Small intestine (tissue), 7 donors: Measurements from ENCODE around the gene PRSS2. TPM values are rescaled to one million over a fixed set of nuclear protein-coding genes. Genes with fewer than 3 reads are reported as not detected.
"Not testable (repeated sequence)": the region's sequence is repeated elsewhere in the genome, so short reads cannot be mapped to it uniquely, and the experiment has no call there.

Experiments
- DNase-seq, 2 donors: peaks; one replicate each; pipeline versions ENCODE4 v3.0.0 to v3.0.0-alpha.2; 2013
- FAIRE-seq: peaks from 2 replicates; lab custom pipeline; 2012; peaks lifted over from hg19 to GRCh38; lab: Jason Lieb, UNC
- H3K27ac ChIP-seq, 3 donors: one replicate each; pipeline ENCODE4 v1.5.1; 2013; ENCODE audit warnings: low read length in 2 of 3, mild to moderate bottlenecking in 2 of 3, control low read depth in 1 of 3, inconsistent platforms in 1 of 3, low read depth in 1 of 3, moderate library complexity in 1 of 3
- H3K27me3 ChIP-seq, 3 donors: one replicate each; pipeline ENCODE4 v1.6.1; 2013; ENCODE audit warnings: low read length in 3 of 3, inconsistent platforms in 1 of 3; ENCODE audit not compliant: control insufficient read depth in 3 of 3, insufficient read depth in 3 of 3
- H3K36me3 ChIP-seq, 3 donors: one replicate each; pipeline ENCODE4 v1.6.1; 2013; ENCODE audit warnings: low read length in 3 of 3, inconsistent platforms in 1 of 3, low read depth in 1 of 3, mild to moderate bottlenecking in 1 of 3, moderate library complexity in 1 of 3; ENCODE audit not compliant: control insufficient read depth in 3 of 3, insufficient read depth in 2 of 3
- H3K4me1 ChIP-seq, 3 donors: one replicate each; pipeline ENCODE4 v1.6.1; 2013; ENCODE audit warnings: low read length in 2 of 3, inconsistent platforms in 1 of 3, low read depth in 1 of 3, mild to moderate bottlenecking in 1 of 3, moderate library complexity in 1 of 3; ENCODE audit not compliant: control insufficient read depth in 3 of 3, insufficient read depth in 2 of 3
- H3K4me3 ChIP-seq, 3 donors: one replicate each; pipeline ENCODE4 v1.5.1; 2013; ENCODE audit warnings: low read length in 3 of 3, control low read depth in 1 of 3, inconsistent platforms in 1 of 3, low read depth in 1 of 3, mild to moderate bottlenecking in 1 of 3, moderate library complexity in 1 of 3
- H3K9me3 ChIP-seq, 2 donors: one replicate each; pipeline ENCODE4 v1.6.1; 2013; ENCODE audit warnings: low read depth in 1 of 2, low read length in 1 of 2; ENCODE audit not compliant: control insufficient read depth in 2 of 2, insufficient read depth in 1 of 2
- WGBS, 3 donors: extraction: QIAGEN DNeasy Blood & Tissue Kit; methylation state at CpG; one replicate each; pipeline ENCODE4 v1.1.7; 2013; 5-methylcytosine and 5-hydroxymethylcytosine counted together
- polyA plus RNA-seq, 4 donors: library from polyadenylated mRNA; stranded (reverse) in 3 of 4; unstranded in 1 of 4; fragments of 200-250 nt in 3 of 4; fragments of 120-200 nt in 1 of 4; gene quantifications; one replicate each; pipeline versions ENCODE4 v1.2.1 to v1.2.3, GENCODE V29; 2013
- donor health status: healthy with polysubstance abuse.
- donor health status: control.
- donor health status: control.
- donor health status: Bipolar disorder and iron deficiency.
- donor health status: healthy.

Gene PRSS2
- polyA plus RNA-seq, 4 donors, result 0.80 to 814 (median 123) TPM

DNA sequence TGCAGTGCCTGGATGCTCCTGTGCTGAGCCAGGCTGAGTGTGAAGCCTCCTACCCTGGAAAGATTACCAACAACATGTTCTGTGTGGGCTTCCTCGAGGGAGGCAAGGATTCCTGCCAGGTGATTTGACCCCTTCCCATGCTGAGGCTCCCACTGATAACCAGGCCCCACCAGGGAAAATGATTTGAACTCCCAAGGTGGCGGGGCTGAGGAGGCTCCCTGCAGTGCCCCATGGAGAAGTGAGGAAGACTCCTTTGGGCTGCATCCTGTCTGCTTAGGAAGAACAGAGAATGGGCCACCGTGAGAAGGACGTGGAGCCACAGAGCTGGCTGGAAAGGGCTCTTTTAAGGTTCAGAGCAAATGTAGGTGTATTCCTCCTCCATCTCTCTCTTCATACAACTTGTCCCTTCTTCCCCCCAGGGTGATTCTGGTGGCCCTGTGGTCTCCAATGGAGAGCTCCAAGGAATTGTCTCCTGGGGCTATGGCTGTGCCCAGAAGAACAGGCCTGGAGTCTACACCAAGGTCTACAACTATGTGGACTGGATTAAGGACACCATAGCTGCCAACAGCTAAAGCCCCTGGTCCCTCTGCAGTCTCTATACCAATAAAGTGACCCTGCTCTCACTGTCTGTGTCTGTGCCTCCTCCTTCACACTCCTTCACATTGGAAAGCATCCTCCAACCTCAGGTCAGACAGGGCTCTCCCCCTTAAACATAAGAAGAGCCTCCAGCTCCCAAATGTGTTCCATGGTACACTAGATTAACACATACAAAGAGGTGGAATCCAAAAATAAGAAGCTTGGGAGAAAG is 3.4 kb downstream of the PRSS2 start:
- FAIRE-seq (no peak), DNase-seq (no peak)
- Histone ChIP-seq H3K4me1 (no peaks in the 10 kb centered on the region), H3K36me3 (no peaks in the 10 kb centered on the region), H3K4me3 (no peak overlapping the region), H3K27ac (no peak overlapping the region), H3K27me3 (peaks cover 0 to 17% (median 3%) of the 10 kb centered on the region in 3 donors), H3K9me3 (no peaks in the 10 kb centered on the region)
- 69 to 83% (median 70%) methylated on average over 4 of the region's 4 CpGs for WGBS, 3 donors

DNA sequence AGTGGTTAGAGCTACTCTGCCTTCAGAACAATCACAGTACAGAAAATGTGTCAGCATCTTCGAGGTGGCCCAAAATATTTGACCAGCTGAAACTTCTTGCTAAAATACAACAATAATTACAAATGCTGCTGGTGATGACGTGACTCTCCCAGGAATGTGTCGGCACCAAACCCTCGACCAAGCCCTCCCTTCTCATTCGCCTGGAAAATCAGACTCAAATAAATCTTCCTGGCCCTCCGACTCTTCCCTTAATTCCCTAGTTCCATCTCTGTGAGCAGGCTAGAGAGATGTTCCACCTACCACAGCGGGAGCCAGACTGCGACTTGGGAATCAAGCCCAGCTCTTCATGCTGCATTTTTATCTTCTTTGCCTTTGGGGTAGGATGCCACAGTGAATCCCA is 4.1 kb downstream of the PRSS2 start:
- DNase-seq, result no peak
- H3K27ac ChIP-seq, result no peak overlapping the region
- H3K27me3 ChIP-seq, result peaks cover 0 to 15% (median 3%) of the 10 kb centered on the region in 3 donors
- H3K4me1 ChIP-seq, result no peaks in the 10 kb centered on the region
- WGBS, 3 donors, result 51 to 80% (median 52%) methylated on average over 8 of the region's 8 CpGs
- H3K36me3 ChIP-seq, result no peaks in the 10 kb centered on the region
- H3K9me3 ChIP-seq, result no peaks in the 10 kb centered on the region
- no peak overlapping the region for H3K4me3 ChIP-seq
- FAIRE-seq, result no peak

DNA sequence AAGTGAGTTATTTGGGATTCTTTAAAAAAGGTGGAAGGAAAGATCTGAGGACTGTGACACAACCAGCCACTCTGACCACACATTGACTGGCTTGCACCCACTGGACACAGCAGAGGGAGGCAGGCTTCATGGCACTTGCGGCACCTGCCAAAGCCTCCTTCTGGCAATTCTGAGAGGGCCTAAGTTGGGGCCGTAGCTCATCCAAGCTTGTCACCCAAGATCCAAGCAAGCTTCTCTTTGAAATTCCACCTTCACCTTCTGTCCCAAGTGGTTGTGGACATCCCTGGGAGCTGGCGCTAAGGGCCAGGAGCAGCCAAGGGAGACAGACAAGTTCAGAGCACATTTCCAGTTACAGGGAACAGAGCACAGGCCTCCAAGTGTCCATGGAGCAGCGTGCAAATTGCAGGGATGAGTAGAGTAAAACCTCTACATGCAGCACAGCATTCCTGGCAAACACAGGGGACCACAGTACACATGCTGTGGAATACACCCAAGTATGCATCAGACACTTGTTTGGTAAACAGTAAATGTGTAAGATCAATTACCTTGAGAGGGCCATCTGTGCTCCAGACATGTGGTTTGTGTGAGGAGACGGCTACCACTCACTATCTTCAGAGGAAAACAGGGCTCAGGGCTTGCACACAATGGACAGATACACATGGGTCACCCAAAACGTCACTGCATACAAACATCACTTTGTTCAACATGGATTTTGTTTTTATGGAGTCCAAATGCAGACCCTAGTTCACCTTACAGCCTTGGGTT is 4.8 kb downstream of the PRSS2 start:
- 66 to 82% (median 72%) methylated on average over 6 of the region's 6 CpGs for WGBS, 3 donors
- not testable (repeated sequence) for H3K4me1 ChIP-seq, H3K4me3 ChIP-seq, FAIRE-seq, DNase-seq, H3K9me3 ChIP-seq, H3K36me3 ChIP-seq
- peaks cover 0 to 11% (median 3%) of the 10 kb centered on the region in 3 donors for H3K27me3 ChIP-seq
- H3K27ac ChIP-seq, result peak overlapping the region in 1 of 3 donors; percentile 7

DNA sequence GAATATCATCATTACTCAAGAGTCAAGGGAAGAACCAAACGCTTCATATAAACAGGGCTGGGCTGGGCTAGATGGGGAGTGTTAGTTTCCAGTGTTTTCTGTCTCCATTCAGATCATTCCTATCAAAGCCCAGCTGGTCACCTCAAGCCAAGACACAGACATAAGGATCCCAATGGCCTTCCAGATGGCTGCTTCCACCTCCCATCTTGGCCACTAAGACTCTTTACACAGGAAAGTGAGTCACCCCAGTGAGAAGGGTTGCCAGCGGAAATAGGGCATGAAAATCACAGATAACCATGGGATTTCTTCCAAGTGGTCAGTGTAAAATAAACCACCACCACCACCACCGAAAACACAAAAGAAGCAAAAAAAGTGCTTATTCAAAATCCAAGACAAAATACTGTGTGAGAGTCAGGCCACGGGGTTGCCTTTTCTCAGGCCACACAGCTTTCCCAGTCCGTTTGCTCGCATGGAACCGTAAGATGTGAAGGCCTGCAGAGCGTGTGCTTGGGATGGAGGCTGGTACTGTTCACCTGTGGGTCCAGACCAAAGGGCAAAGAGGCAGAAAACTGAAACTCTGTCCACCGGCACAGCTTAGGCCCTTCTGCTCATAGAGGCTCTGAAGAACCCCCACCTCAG is 5.6 kb downstream of the PRSS2 start:
- Histone ChIP-seq H3K27ac (peak overlapping the region in 1 of 3 donors; percentile 7), H3K9me3 (no peaks in the 10 kb centered on the region), H3K4me1 (no peaks in the 10 kb centered on the region), H3K27me3 (peaks cover 0 to 5% (median 3%) of the 10 kb centered on the region in 3 donors), H3K36me3 (no peaks in the 10 kb centered on the region), H3K4me3 (no peak overlapping the region)
- FAIRE-seq (no peak), DNase-seq (no peak)
- 61 to 80% (median 66%) methylated on average over 9 of the region's 9 CpGs for WGBS, 3 donors

DNA sequence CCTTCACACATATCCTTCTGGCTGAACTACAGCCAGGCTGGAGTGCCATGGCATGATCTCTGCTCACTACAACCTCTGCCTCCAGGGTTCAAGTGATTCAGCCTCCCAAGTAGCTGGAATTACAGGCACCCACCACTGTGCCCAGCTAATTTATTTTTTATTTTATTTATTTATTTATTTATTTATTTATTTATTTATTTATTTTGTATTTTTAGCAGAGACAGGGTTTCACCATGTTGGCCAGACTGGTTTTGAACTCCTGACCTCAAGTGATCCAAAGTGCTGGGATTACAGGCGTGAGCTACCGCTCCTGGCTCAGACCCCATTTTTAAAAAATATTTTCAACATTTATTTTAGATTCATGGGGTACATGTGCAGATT is 6.1 kb downstream of the PRSS2 start:
- not testable (repeated sequence) for FAIRE-seq, H3K4me3 ChIP-seq, H3K27ac ChIP-seq, H3K9me3 ChIP-seq, H3K27me3 ChIP-seq, DNase-seq, H3K4me1 ChIP-seq, H3K36me3 ChIP-seq
- 90 to 100% (median 95%) methylated on average over 2 of the region's 2 CpGs for WGBS, 3 donors

DNA sequence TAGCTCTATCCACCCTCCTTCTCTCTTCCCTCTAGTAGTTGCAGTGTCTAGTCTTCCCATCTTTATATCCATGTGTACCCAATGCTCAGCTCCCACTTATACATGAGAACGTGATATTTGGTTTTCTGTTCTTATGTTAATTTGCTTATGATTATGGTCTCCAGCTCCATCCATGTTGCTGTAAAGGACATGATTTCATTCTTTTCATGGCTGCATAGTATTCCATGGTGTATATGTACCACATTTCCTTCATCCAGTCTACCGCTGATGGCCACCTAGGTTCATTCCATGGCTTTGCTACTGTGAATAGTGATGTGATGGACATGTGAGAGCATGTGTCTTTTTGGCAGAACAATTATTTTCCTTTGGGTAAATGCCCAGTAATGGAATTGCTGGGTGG is 6.5 kb downstream of the PRSS2 start:
- WGBS, 3 donors, result 95 to 99% (median 97%) methylated on average over 2 of the region's 2 CpGs

DNA sequence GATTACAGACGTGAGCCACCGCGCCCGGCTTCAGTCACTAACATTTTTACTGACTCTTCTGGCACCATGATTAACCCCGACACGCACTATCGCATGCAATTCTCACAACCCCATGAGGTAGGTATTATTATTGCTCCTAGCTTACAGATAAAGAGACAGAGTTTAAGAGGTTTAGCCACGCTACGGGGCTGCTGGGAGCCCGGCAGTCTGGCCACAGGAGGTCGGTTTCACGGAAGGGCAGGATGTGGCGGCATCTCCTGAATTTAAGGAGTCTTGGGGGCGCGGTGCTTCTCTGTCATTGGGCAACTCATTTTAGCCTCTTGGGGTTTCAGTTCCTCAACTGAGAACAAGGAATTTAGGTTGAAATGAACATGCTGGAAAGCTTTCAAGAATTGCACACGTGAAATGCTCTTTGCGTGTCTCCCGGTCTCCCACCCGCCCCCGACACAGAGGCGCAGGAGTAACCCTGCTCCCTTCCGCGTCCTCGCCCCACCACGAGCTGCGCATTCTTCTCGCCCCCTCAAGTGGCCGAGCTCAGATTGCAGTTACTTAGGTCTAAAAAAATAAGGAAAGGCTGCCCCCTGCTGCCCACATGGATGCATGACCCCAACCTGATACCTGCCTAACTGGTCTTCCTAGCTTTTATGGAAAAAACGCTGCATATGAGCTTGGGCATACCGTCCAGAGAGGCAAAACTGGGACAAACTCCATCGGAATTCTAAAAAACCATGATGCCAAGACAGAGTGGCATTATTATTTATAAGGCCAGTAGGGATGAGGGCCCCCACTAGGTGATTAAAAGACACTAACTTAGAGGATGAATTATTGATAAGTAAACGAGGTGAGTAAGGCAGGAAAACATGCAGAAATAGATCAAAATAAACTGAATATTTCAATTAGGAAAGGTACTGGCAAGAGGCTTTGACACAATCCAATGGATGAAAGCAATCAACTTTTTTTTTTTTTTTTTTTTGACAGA is 12.4 kb downstream of the PRSS2 start:
- FAIRE-seq (no peak), DNase-seq (peak; percentile 88 to 93)
- peaks cover 0 to 4% (median 2%) of the 10 kb centered on the region in 3 donors for H3K4me1 ChIP-seq
- H3K36me3 ChIP-seq, result no peaks in the 10 kb centered on the region
- 5 to 9% (median 6%) methylated on average over 30 to 32 of the region's 32 CpGs for WGBS, 3 donors
- peaks cover 0 to 3% (median 0%) of the 10 kb centered on the region in 3 donors for H3K27me3 ChIP-seq
- H3K27ac ChIP-seq, result no peak overlapping the region
- H3K4me3 ChIP-seq, result peak overlapping the region in 2 of 3 donors; percentile 27 to 35
- H3K9me3 ChIP-seq, result no peaks in the 10 kb centered on the region

More for the DNA sequence above, 6.5 kb downstream of the PRSS2 start:
- no peak overlapping the region for H3K4me3 ChIP-seq
- no peaks in the 10 kb centered on the region for H3K9me3 ChIP-seq
- H3K36me3 ChIP-seq, result no peaks in the 10 kb centered on the region
- H3K27me3 ChIP-seq, result peaks cover 0 to 5% (median 3%) of the 10 kb centered on the region in 3 donors
- no peak for FAIRE-seq
- no peak for DNase-seq
- H3K4me1 ChIP-seq, result no peaks in the 10 kb centered on the region
- H3K27ac ChIP-seq, result no peak overlapping the region
